HEK293T (cell line): ENCODE data around the gene GBGT1.

Source experiments
- BHLHE40 ChIP-seq: fragments of 450-650 bp; IDR thresholded peaks from 2 replicates; pipeline ENCODE4 v1.6.1; 2016; ENCODE audit warnings: mild to moderate bottlenecking, moderate library complexity, borderline replicate concordance
- CTBP1 ChIP-seq: fragments of 450-650 bp; IDR thresholded peaks from 2 replicates; pipeline ENCODE4 v1.6.1; 2016; ENCODE audit warnings: borderline replicate concordance
- FOXA1 ChIP-seq: fragments of 450-650 bp; IDR thresholded peaks from 2 replicates; pipeline ENCODE4 v1.6.1; 2016; ENCODE audit warnings: mild to moderate bottlenecking
- SP1 ChIP-seq: fragments of 450-650 bp; IDR thresholded peaks from 2 replicates; pipeline ENCODE4 v1.6.1; 2017
- SUZ12 ChIP-seq: fragments of 450-650 bp; IDR thresholded peaks from 2 replicates; pipeline ENCODE4 v1.6.1; 2016; ENCODE audit warnings: mild to moderate bottlenecking
- TARDBP ChIP-seq: fragments of 450-650 bp; IDR thresholded peaks from 2 replicates; pipeline ENCODE4 v1.6.1; 2016

DNA sequence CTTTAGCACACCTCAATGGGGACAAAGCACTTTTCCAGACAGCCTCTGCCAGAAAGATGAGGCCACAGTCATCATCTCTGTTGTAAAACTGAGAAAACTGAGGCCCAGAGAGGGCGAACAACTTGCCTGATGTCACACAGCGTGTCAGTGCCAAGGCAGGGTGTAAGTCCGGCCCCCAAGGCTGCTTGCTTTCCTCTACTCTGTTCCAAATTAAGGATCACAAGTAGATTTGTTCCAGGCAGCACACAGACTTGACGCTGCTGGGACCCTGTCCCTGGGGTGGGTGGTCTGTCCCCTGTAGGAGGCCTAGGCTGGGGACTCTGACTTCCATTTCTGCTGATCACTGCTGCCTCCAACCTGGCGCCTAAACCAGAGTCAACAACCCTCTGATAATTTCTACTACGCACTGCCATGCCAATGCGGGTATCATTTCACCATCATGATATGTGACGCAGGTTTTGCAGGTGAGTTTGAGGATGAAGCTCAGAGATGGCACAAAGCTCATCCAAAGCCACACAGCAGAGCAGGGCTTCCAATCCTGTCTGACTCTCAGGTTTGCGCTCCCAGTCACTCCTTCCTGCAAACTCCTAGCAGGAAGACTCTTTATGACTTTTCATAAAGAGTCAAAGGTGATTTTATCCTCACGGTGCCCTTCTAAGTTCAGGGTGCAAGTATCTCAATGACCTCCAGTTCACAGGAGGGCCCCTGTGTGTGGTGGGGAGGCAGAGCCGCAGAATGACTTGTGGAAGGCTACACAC is 29.1 kb downstream of the GBGT1 start:
- no peak for TF ChIP-seq SP1
- no peak for TF ChIP-seq FOXA1
- no peak for TF ChIP-seq TARDBP
- TF ChIP-seq CTBP1: no peak
- no peak for TF ChIP-seq SUZ12
- TF ChIP-seq BHLHE40: no peak
